ENCODE data around the gene ANTXR1.

DNA sequence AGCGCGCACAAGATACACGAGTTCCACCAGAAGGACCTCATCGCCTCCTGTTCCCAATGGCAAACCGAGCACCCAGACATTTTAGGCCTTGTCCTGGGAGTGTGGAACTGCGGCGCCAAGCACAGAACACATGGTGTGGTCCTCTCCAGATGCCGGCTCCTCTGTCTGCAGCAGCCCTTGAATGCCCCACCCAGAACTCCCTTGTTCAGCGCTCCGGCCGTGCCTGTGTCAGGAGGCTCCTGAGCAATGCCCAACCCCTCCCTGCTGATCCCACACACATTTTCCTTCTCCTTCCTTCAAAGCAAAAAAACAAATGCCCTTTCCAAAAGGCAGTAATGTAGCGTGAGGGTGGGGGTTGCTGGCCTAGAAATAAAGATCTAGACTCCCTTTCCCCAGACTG, 284.2 kb downstream of the ANTXR1 start:
- TF ChIP-seq, protein P1, sequence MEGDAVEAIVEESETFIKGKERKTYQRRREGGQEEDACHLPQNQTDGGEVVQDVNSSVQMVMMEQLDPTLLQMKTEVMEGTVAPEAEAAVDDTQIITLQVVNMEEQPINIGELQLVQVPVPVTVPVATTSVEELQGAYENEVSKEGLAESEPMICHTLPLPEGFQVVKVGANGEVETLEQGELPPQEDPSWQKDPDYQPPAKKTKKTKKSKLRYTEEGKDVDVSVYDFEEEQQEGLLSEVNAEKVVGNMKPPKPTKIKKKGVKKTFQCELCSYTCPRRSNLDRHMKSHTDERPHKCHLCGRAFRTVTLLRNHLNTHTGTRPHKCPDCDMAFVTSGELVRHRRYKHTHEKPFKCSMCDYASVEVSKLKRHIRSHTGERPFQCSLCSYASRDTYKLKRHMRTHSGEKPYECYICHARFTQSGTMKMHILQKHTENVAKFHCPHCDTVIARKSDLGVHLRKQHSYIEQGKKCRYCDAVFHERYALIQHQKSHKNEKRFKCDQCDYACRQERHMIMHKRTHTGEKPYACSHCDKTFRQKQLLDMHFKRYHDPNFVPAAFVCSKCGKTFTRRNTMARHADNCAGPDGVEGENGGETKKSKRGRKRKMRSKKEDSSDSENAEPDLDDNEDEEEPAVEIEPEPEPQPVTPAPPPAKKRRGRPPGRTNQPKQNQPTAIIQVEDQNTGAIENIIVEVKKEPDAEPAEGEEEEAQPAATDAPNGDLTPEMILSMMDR (conservative IDR thresholded peaks at IDR 0.05; ENCODE audit: low read depth, low read length) = no peak
- TF ChIP-seq EZH2 (IDR thresholded peaks at IDR 0.05; ENCODE audit: borderline replicate concordance, low read depth, low read length, poor library complexity, severe bottlenecking) = no peak

Measured in A673 (cell line).